Kidney (tissue), 14 donors: ENCODE data around the gene INPP4A. TPM values are rescaled to one million over a fixed set of nuclear protein-coding genes. Genes with fewer than 3 reads are reported as not detected.

Experiments used
- DNase-seq, 5 donors: peaks; one replicate each; pipeline ENCODE4 v3.0.0-alpha.2; 2013 to 2020
- FAIRE-seq: peaks from 2 replicates; lab custom pipeline; 2012; peaks lifted over from hg19 to GRCh38; lab: Jason Lieb, UNC
- H3K27ac ChIP-seq, 2 donors: one replicate each; pipeline ENCODE4 v1.7.0; 2013; ENCODE audit warnings: low read depth in 2 of 2, low read length in 2 of 2, inconsistent platforms in 1 of 2
- H3K27me3 ChIP-seq: one replicate; pipeline ENCODE4 v1.7.1; 2013; ENCODE audit warnings: low read length, inconsistent platforms; ENCODE audit not compliant: control insufficient read depth, insufficient read depth
- H3K36me3 ChIP-seq, 3 donors: one replicate each; pipeline versions ENCODE4 v1.7.0 to v1.7.1; 2013; ENCODE audit warnings: low read length in 3 of 3, control low read depth in 1 of 3, inconsistent platforms in 1 of 3; ENCODE audit not compliant: insufficient read depth in 3 of 3, control insufficient read depth in 2 of 3
- H3K4me1 ChIP-seq, 3 donors: one replicate each; pipeline versions ENCODE4 v1.7.0 to v1.7.1; 2013; ENCODE audit warnings: low read length in 3 of 3, inconsistent platforms in 1 of 3, low read depth in 1 of 3; ENCODE audit not compliant: control insufficient read depth in 2 of 3, insufficient read depth in 2 of 3
- H3K4me3 ChIP-seq, 3 donors: one replicate each; pipeline versions ENCODE4 v1.7.0 to v1.8.1; 2013; ENCODE audit warnings: low read length in 3 of 3, control low read depth in 1 of 3, inconsistent platforms in 1 of 3
- H3K9ac ChIP-seq, 3 donors: one replicate each; pipeline versions ENCODE4 v1.7.0 to v1.7.1; 2013; ENCODE audit warnings: low read length in 3 of 3, control low read depth in 1 of 3, inconsistent platforms in 1 of 3
- H3K9me3 ChIP-seq, 3 donors: one replicate each; pipeline versions ENCODE4 v1.7.0 to v1.7.1; 2013; ENCODE audit warnings: low read length in 3 of 3, control low read depth in 1 of 3, inconsistent platforms in 1 of 3; ENCODE audit not compliant: control insufficient read depth in 2 of 3, insufficient read depth in 1 of 3
- intact Hi-C: fragments of 100-400 bp; cut with DNase I; formaldehyde crosslinking; loops from one replicate; pipeline ENCODE4 v1.11.1; 2022
- polyA plus RNA-seq: library from polyadenylated mRNA; stranded (reverse); fragments of 350-450 nt; fragmentation: Illumina TruSeq; extraction: RNeasy Lipid Tissue Mini Kit (QIAGEN cat#74804); gene quantifications from one replicate; pipeline ENCODE4 v1.2.3, GENCODE V29; 2014; ENCODE audit warnings: low read depth, low replicate concordance; ENCODE audit not compliant: insufficient read depth
- total RNA-seq: library from RNA; stranded (reverse); fragmentation: NEBNext Ultra II Directional; extraction: Animal tissue kit (Norgen Biotek cat#: 25700); gene quantifications from one replicate; pipeline ENCODE4 v1.2.1, GENCODE V29; 2021
- TF ChIP-seq, protein P1 (sequence below): IDR thresholded peaks from 3 replicates; pipeline ENCODE4 v1.5.1; 2012; ENCODE audit warnings: mild to moderate bottlenecking, moderate library complexity, borderline replicate concordance; ENCODE audit not compliant: insufficient read depth; ENCODE audit errors: extremely low read depth
- donor health status: control.
- donor health status: control.
- donor health status: control.
- donor health status: control.
- donor health status: control.
- donor health status: DM: yes; HTN: yes; CAD: no.
- donor health status: Normal renal cell carcinoma (clear cell type).

Gene INPP4A
- total and polyA plus RNA-seq, 2 donors from 2014 or later: 4.1 to 27.9 TPM

DNA sequence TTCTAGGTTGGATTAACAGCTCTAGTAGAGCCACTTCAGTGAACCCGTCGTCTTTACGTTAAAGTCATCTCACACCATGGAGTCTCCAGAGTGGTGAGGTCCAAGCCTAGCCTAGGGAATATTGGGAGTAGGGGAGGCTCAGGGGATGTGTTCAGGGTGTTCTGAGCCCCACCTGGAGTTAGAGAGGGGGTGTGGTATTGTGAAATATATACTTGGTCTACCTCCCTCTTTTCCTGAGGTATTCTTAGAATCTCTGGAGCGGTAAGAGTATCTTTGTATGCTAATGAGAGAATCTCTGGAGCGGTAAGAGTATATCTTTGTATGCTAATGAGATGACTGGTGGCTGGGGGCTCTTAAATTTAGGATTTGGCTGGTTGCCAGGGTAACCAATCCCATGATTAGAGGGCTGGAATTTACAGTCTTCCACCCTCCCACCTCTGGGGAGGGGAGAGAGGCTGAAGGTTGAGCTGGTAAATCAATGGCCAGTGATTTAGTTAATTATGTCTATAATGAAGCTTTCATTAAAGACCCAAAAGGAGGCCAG, 69.5 kb downstream of the INPP4A start:
- intact Hi-C loops: loop anchor here (10.0 kb wide), 1 partner anchor 99 kb away; no protein-coding TSS in a partner anchor
- H3K9ac ChIP-seq: no peak overlapping the region
- no peaks in the 10 kb centered on the region for H3K27me3 ChIP-seq
- H3K4me3 ChIP-seq: no peak overlapping the region
- DNase-seq (no peak), FAIRE-seq (no peak)
- TF ChIP-seq, protein P1, sequence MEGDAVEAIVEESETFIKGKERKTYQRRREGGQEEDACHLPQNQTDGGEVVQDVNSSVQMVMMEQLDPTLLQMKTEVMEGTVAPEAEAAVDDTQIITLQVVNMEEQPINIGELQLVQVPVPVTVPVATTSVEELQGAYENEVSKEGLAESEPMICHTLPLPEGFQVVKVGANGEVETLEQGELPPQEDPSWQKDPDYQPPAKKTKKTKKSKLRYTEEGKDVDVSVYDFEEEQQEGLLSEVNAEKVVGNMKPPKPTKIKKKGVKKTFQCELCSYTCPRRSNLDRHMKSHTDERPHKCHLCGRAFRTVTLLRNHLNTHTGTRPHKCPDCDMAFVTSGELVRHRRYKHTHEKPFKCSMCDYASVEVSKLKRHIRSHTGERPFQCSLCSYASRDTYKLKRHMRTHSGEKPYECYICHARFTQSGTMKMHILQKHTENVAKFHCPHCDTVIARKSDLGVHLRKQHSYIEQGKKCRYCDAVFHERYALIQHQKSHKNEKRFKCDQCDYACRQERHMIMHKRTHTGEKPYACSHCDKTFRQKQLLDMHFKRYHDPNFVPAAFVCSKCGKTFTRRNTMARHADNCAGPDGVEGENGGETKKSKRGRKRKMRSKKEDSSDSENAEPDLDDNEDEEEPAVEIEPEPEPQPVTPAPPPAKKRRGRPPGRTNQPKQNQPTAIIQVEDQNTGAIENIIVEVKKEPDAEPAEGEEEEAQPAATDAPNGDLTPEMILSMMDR: no peak
- no peak overlapping the region for H3K27ac ChIP-seq
- no peaks in the 10 kb centered on the region for H3K36me3 ChIP-seq
- no peaks in the 10 kb centered on the region for H3K9me3 ChIP-seq
- H3K4me1 ChIP-seq: peaks cover 0 to 3% (median 2%) of the 10 kb centered on the region in 3 donors

DNA sequence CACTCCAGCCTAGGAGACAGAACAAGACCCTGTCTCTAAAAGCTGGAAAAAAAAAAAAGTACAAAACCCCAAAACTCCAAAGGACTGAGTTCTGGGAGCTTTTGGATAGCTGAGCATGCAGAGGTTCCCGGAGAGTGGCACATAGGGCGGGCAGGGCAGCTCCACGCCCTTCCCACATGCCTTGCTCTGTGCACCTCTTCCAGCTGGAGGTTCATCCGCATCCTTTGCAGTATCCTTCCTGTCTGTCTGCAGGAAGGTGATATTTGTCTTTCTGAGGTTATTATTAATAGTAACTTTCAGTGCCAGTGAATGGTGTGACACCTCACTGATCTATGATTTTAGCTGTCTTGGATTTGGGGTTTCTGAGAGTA, 70.2 kb downstream of the INPP4A start:
- Histone ChIP-seq H3K4me1 (peaks cover 0 to 3% (median 2%) of the 10 kb centered on the region in 3 donors), H3K36me3 (no peaks in the 10 kb centered on the region), H3K9ac (no peak overlapping the region), H3K4me3 (no peak overlapping the region), H3K27me3 (no peaks in the 10 kb centered on the region), H3K27ac (no peak overlapping the region), H3K9me3 (no peaks in the 10 kb centered on the region)
- intact Hi-C loops: loop anchor here (10.0 kb wide), 1 partner anchor 100 kb away; no protein-coding TSS in a partner anchor
- TF ChIP-seq, protein P1: no peak
- FAIRE-seq (no peak), DNase-seq (no peak)

DNA sequence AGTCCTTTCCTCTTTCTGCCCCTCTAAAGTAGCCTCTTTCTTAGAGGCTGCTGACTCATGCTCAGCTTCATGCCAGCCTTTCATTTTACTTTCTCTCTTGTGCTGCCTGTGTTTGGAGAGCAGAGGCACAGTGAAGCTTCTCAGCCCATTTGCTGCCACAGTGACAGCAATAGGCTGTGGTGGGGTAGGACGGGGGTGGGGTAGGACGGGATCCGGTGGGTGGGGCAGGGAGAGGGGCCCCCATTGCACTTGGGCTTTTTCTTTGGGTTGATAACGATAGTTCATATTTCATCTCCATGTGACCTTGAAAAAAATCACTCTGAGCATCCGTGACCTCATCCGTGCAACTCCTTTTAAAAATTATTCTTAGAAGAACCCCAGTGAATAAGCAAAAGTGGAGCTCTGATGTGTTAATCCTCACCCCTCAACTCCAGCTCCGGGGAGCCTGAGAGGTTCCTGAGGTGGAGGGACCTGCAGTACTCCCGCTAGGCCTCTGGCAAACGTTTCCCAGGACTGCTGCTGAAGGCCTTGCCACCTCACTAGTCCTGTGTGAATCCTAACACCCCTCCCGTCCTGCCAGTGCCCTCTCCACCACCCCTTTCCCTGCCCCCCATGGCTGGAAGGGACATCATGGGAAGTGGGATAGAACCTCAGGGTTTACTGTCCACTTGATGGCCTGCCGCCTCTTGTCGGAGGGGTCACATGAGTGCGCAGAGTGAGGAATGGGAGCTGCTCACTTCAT, 70.8 kb downstream of the INPP4A start:
- Histone ChIP-seq H3K9me3 (no peaks in the 10 kb centered on the region), H3K27me3 (no peaks in the 10 kb centered on the region), H3K9ac (no peak overlapping the region), H3K4me3 (no peak overlapping the region), H3K27ac (no peak overlapping the region), H3K4me1 (peaks cover 0 to 3% (median 2%) of the 10 kb centered on the region in 3 donors), H3K36me3 (no peaks in the 10 kb centered on the region)
- DNase-seq: peak in 4 of 5 donors; percentile 50 to 72 (median 58)
- TF ChIP-seq, protein P1: no peak
- intact Hi-C loops: loop anchor here (10.0 kb wide), 1 partner anchor 101 kb away; no protein-coding TSS in a partner anchor
- no peak for FAIRE-seq
